ENCODE results near the gene LPP.
"Not testable (repeated sequence)": the region's sequence is repeated elsewhere in the genome, so short reads cannot be mapped to it uniquely, and the experiment has no call there.

The LPP gene

GRCh38 chr3:188701485-188701969, 547.6 kb downstream of the LPP start:
- H3K27ac ChIP-seq, result no peak overlapping the region
- POLR2A ChIA-PET (ENCODE audit: low non-redundant PET), result no interaction called here
- CTCF ChIA-PET, result interaction anchor here (0.6 kb wide), 1 partner anchor 1786 kb away, joined by 3 read pairs; no protein-coding TSS in a partner anchor
- DNase-seq (ENCODE audit: low spot score), result no peak
- no peak for TF ChIP-seq CTCF (conservative IDR thresholded peaks at IDR 0.05; ENCODE audit: low read depth)

DNA sequence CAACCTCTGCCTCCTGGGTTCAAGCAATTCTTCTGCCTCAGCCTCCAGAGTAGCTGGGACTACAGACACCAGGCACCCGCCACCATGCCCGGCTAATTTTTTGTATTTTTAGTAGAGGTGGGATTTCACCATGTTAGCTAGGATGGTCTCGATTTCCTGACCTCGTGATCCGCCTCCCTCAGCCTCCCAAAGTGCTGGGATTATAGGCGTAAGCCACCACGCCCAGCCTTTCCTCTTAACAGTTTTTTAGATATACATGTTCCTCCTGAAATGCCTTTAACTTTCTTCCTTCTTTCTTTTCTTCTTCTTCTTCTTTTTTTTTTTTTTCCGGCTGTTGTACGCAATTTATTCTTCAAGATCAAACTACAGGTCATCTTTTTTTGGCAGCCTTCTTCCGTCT, 548.1 kb downstream of the LPP start:
- H3K27ac ChIP-seq; POLR2A ChIA-PET (ENCODE audit: low non-redundant PET); DNase-seq (ENCODE audit: low spot score); CTCF ChIA-PET: not testable (repeated sequence)

- POLR2A ChIA-PET (ENCODE audit: low non-redundant PET), result no interaction called here
- no peak overlapping the region for H3K27ac ChIP-seq
- no peak for TF ChIP-seq CTCF (conservative IDR thresholded peaks at IDR 0.05; ENCODE audit: low read depth)
- CTCF ChIA-PET, result no interaction called here
- peak; percentile 6 for DNase-seq (ENCODE audit: low spot score)
These were observed 552.2 kb downstream of the LPP start for GRCh38 chr3:188706176-188706575.

- CTCF ChIA-PET, result no interaction called here
- POLR2A ChIA-PET (ENCODE audit: low non-redundant PET), result no interaction called here
- no peak for TF ChIP-seq CTCF (conservative IDR thresholded peaks at IDR 0.05; ENCODE audit: low read depth)
- DNase-seq (ENCODE audit: low spot score), result no peak
- no peak overlapping the region for H3K27ac ChIP-seq
These were observed 552.6 kb downstream of the LPP start for GRCh38 chr3:188706599-188706998.

DNA sequence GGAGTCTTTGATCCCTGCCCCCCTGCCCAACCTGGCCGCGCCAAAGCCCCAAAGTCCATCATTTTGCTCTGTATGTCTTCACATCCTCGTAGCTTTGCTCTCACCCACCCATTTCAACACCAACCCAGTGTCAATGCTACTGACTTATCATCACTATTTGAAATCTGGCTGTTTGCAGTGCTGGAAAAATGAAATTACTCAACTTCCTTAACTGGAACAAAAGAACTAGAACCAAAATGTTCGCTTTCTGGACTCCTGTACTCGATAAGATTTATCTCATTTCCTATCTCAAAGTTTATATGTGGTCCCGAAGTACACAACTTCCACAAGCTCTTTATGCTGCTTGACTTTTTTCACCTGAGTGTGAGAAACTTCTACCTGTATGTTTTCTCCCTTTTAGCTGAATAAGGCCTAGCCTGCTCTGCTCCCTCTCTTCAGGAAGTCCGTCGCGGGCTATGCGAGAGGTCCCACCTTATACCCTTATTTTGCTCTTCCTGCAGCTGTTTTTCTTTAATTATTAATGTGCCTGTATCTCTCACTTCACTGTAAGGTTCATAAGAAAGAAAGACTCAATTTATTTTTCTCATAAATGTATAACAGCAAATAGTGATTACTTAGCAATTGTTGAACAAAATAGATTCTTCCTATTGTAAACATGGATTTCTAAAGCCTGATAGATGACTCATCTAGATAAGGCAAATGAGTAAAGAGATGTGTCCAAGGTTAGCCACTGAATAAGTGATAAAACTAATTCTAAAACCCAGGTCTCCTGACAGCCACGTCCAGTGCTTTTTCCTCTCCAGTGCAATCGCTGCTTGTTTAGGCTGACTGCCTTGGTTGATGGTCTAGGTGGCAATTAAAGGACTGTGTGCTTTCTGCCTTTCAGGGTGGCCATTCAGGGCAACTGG, 553.7 kb downstream of the LPP start:
- POLR2A ChIA-PET (ENCODE audit: low non-redundant PET), result no interaction called here
- TF ChIP-seq CTCF (conservative IDR thresholded peaks at IDR 0.05; ENCODE audit: low read depth), result no peak
- H3K27ac ChIP-seq, result no peak overlapping the region
- no peak for DNase-seq (ENCODE audit: low spot score)
- CTCF ChIA-PET, result interaction anchor here (0.6 to 0.7 kb wide), 2 partner anchors 390 to 1099 kb away, joined by 3 to 4 read pairs; no protein-coding TSS in a partner anchor

DNA sequence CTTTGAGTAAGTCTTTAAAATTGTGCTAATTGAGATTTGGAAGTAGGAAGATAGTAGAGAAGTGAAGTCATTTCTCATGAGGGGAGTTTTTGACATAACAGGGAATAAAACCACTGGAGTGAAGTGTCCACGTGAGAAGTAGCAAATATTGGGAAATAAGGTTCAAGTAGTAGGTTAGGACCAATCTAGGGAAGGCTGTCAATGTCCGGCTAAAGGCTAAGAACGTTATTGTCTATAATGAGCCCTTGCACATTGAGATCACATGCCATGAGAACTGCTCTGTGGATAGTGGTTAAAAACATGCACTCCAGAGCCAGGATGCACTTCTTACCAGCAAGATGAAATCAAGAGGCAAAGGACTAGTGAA, 557.9 kb downstream of the LPP start:
- ChIA-PET POLR2A (ENCODE audit: low non-redundant PET) (no interaction called here), CTCF (no interaction called here)
- no peak for TF ChIP-seq CTCF (conservative IDR thresholded peaks at IDR 0.05; ENCODE audit: low read depth)
- H3K27ac ChIP-seq, result no peak overlapping the region
- DNase-seq (ENCODE audit: low spot score), result no peak

DNA sequence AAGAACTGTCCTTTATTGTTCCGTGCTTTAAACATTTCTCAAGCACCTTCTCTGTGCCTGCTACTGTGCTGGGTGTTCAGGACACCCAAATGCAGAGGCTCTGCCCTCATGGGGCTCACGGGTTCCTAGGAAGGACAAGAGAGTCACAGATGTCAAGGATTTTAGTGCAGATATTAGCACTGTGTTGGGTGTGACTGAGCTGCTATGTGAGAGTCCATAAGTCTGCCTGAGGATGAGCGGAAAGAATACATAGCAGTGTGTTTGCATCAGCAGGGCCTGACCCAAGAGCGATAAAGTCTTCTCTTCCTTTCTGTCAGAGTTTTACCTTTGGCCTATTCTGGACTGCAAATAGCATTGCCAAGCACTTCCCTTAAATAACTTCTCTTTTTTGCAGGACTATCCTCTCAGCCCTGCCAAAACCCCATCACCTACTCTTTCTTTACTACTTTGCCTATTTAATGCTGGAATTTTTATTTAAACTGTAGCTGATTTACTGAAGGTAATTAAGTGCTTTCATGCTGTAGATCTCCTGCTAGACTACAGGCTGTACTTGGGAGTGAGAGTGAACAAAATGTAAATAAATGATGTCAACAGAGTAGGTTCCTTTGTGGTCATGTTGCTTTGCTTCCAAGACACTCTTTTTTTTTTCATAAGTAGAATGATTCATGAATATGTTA, 558.4 kb downstream of the LPP start:
- no peak overlapping the region for H3K27ac ChIP-seq
- POLR2A ChIA-PET (ENCODE audit: low non-redundant PET), result no interaction called here
- CTCF ChIA-PET, result no interaction called here
- no peak for TF ChIP-seq CTCF (conservative IDR thresholded peaks at IDR 0.05; ENCODE audit: low read depth)
- no peak for DNase-seq (ENCODE audit: low spot score)
